Measurements from ENCODE around the gene C12orf56.
"Not testable (repeated sequence)": the region's sequence is repeated elsewhere in the genome, so short reads cannot be mapped to it uniquely, and the experiment has no call there.

C12orf56 gene

DNA sequence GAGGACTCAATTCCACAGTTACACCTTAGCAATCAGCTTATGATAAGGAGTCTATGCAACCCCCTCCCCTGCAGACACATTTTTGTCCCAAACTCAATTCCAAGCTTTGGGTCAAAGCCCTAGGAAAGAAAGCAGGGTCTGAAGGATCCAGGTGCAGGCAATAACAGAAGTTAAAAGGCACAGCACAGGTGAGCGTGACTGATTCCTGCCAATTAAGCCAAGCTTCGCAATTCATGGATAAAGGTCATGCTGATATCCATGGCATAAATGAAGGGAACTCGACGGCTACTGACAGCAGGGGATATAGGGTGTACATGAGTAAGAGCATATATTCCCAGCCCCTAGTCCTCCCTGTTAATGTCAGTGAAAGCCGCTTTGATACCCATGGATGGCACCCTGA is 39.3 kb downstream of the C12orf56 start:
- H3K36me3 Mint-ChIP-seq (ENCODE audit: low read depth), result no peaks in the 10 kb centered on the region
- H3K4me1 Mint-ChIP-seq (ENCODE audit: low read depth), result no peaks in the 10 kb centered on the region
- no peaks in the 10 kb centered on the region for H3K27me3 Mint-ChIP-seq
- H3K9me3 Mint-ChIP-seq, result peaks cover 12% of the 10 kb centered on the region
- no peak overlapping the region for H3K4me3 Mint-ChIP-seq
- intact Hi-C loops (cut with micrococcal nuclease), result no loop called here
- no peak overlapping the region for H3K27ac Mint-ChIP-seq

DNA sequence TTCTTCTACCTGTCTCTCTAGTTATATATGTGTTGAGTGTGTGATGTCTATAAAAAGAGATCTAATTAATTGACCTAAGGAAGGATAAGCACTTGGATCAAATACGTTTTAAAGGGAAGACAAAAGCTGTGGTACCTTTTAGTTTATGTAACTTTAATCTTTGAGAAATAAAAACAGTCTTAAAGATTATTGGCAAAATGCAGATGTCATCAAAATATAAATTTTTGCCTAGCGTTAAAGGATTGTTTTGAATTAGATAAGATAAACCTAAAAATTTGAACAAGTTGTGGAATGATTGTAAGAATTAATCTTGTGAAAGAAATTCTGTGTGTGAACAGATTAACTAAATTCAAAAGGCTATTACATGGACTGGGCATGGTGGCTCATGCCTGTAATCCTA is 42.9 kb downstream of the C12orf56 start:
- Mint-ChIP-seq H3K9me3 (no peaks in the 10 kb centered on the region), H3K27ac (no peak overlapping the region)

DNA sequence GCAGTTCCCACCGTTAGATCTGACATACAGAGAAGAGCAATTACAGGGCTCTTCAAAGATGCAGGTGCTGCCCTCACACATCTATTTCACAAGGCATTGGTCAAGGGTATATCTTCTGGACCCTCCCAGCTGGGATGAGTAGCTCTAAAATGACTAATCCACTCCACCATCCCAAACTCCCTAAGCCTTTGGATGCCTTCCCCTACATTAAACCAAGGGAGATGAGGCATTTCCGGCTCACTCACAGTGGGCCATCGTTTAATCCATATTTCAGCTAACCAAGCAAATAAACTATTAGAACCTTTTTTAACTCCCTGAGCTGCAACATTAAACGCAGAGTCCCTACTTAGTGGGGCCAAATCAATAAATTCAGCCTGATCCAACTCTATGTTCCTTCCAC is 45.9 kb downstream of the C12orf56 start:
- intact Hi-C loops (cut with micrococcal nuclease), result not testable (repeated sequence)

More for the DNA sequence above, 42.9 kb downstream of the C12orf56 start:
- Mint-ChIP-seq H3K4me3 (no peak overlapping the region), H3K27me3 (no peaks in the 10 kb centered on the region), H3K4me1 (ENCODE audit: low read depth) (no peaks in the 10 kb centered on the region), H3K36me3 (ENCODE audit: low read depth) (no peaks in the 10 kb centered on the region)
- intact Hi-C loops (cut with micrococcal nuclease), result no loop called here

DNA sequence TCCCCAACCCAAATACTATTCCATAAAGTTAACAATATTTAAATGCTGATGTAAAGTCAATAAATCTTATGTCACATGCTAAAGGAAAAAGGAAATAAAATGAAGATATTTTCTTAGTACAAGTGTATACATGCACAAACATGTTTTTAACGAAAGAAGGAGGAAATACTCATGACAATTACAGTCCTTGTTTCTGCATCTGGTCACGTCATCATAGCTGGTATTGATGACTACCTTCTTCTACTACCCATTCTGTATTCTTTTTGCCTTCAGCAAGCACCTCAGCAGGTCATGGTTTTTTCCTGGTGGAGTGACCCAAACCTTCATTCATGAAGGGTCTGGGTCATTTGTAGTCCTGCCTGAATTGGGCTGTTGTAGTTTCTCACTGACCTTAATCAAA is 50.0 kb downstream of the C12orf56 start:
- not testable (repeated sequence) for H3K9me3 Mint-ChIP-seq; H3K36me3 Mint-ChIP-seq (ENCODE audit: low read depth)

More for the DNA sequence above, 45.9 kb downstream of the C12orf56 start:
- not testable (repeated sequence) for H3K36me3 Mint-ChIP-seq (ENCODE audit: low read depth); H3K27ac Mint-ChIP-seq; H3K4me3 Mint-ChIP-seq; H3K27me3 Mint-ChIP-seq; H3K4me1 Mint-ChIP-seq (ENCODE audit: low read depth); H3K9me3 Mint-ChIP-seq

DNA sequence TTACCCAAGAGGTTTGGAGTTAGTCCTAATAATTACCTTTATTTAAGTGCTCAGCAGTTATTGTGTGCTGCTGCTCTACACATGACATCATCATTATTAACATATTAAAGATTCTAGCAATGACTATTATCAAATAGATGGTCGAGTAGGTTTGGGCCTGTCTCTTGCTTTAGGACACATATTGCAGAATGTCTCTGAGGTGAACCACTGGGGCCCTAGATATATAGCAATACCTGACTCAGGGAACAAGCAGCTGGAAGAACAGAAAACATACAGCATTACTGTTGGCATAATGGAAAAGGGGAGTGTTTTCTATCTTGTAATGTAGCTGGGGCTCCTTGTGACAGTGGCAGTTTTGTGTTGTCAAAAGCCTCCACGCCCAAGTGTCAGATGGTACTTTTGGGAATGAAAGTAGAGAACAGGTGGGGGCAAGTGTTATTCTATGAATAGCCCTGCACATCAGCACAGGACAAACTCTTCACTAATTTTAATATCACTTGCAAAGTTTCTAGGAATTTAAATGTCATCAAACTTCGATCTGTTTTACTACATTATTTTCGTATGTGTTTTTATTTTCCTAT is 54.6 kb downstream of the C12orf56 start:
- Mint-ChIP-seq H3K9me3 (no peaks in the 10 kb centered on the region), H3K36me3 (ENCODE audit: low read depth) (no peaks in the 10 kb centered on the region), H3K4me1 (ENCODE audit: low read depth) (no peaks in the 10 kb centered on the region), H3K27ac (no peak overlapping the region), H3K27me3 (no peaks in the 10 kb centered on the region), H3K4me3 (no peak overlapping the region)
- intact Hi-C loops (cut with micrococcal nuclease), result no loop called here

More for the DNA sequence above, 50.0 kb downstream of the C12orf56 start:
- H3K4me3 Mint-ChIP-seq; H3K27ac Mint-ChIP-seq; H3K27me3 Mint-ChIP-seq; intact Hi-C loops (cut with micrococcal nuclease); H3K4me1 Mint-ChIP-seq (ENCODE audit: low read depth): not testable (repeated sequence)

DNA sequence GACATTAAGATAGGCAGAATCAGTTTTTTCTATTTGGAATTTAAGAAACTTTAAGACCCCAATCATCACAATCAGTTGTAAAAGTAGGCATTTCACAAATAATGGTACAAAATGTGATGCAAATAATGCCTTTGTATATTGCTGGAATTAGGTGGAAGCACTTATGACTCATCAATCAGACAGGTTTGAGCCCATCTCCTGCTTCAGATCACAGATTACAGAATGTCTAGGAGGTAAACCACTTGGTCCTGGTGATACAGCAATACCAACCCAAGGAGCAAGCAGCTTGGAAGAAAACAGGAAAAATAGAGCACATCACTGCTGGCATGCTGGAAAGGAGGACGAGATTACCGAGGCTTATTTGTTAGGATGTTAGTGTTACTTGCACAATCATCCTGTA is 57.6 kb downstream of the C12orf56 start:
- intact Hi-C loops (cut with micrococcal nuclease), result no loop called here
- no peaks in the 10 kb centered on the region for H3K27me3 Mint-ChIP-seq
- H3K4me1 Mint-ChIP-seq (ENCODE audit: low read depth), result no peaks in the 10 kb centered on the region
- no peaks in the 10 kb centered on the region for H3K36me3 Mint-ChIP-seq (ENCODE audit: low read depth)
- H3K9me3 Mint-ChIP-seq, result no peaks in the 10 kb centered on the region
- no peak overlapping the region for H3K4me3 Mint-ChIP-seq
- H3K27ac Mint-ChIP-seq, result no peak overlapping the region

DNA sequence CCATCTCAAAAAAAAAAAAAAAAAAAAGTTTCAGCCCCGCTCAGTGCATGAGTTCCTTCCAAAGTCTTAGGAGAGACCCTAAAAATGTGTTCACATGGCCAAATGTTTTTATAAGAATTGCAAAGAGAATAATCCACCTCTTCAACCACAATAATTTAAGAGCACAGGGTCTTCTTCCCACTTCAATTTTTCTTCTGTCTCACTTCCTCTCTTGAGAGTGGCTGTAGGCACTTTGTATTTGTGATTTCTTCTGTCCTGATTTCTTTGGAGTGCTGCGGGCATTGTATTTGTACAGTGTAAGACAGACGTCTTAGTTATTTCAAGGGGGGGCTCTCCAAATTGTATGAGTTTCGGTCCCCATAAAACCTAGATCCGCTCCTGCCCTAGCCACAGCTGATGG is 58.3 kb downstream of the C12orf56 start:
- Mint-ChIP-seq H3K27ac (no peak overlapping the region), H3K4me1 (ENCODE audit: low read depth) (no peaks in the 10 kb centered on the region), H3K9me3 (no peaks in the 10 kb centered on the region), H3K27me3 (no peaks in the 10 kb centered on the region), H3K4me3 (no peak overlapping the region), H3K36me3 (ENCODE audit: low read depth) (no peaks in the 10 kb centered on the region)
- intact Hi-C loops (cut with micrococcal nuclease), result no loop called here

DNA sequence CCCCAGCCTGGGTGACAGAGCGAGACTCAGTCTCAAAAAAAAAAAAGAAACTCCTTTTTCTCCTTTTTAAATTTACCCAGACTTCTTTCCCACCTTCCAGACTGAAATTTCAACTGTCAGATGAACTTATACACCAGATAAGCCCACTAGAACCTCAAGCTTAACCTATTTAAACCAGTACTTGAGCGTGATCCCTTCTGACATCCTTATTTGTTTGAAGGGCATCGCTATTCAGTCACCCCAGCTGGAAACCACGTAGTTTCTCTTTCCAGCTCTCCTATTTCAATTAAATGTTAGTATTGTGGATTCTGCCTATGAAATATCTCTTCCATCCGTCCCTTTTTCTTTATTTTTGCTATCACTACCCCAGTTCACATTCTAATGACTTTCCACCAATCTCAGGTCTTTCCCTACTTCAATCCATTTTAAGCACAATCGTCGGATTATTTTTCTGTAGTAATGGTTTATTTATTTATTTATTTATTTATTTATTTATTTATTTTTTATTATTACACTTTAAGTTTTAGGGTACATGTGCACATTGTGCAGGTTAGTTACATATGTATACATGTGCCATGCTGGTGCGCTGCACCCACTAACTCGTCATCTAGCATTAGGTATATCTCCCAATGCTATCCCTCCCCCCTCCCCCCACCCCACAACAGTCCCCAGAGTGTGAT is 61.4 kb downstream of the C12orf56 start:
- H3K9me3 Mint-ChIP-seq; H3K27me3 Mint-ChIP-seq; H3K4me3 Mint-ChIP-seq; H3K36me3 Mint-ChIP-seq (ENCODE audit: low read depth); H3K4me1 Mint-ChIP-seq (ENCODE audit: low read depth); intact Hi-C loops (cut with micrococcal nuclease); H3K27ac Mint-ChIP-seq: not testable (repeated sequence)

DNA sequence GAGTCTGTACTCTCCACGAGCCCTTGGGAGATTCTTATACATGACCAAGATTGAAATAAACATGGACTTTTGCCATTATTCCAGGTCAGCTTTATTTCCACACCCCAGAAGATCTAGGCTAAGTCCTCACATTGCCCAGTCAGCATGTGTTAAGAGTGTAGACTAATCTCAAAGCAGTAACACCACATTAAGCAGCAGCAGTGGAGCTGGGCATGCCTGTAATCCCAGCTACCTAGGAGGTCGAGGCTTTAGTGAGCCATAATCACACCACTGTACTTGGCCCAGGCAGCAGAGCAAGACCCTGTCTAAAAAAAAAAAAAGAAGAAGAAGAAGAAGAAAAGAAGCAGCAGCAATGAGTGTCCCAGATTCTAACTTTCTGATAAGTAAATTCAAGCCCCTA is 65.5 kb downstream of the C12orf56 start:
- Mint-ChIP-seq H3K4me3 (no peak overlapping the region), H3K27me3 (no peaks in the 10 kb centered on the region), H3K4me1 (ENCODE audit: low read depth) (no peaks in the 10 kb centered on the region), H3K27ac (no peak overlapping the region), H3K36me3 (ENCODE audit: low read depth) (no peaks in the 10 kb centered on the region), H3K9me3 (no peaks in the 10 kb centered on the region)
- intact Hi-C loops (cut with micrococcal nuclease), result no loop called here

DNA sequence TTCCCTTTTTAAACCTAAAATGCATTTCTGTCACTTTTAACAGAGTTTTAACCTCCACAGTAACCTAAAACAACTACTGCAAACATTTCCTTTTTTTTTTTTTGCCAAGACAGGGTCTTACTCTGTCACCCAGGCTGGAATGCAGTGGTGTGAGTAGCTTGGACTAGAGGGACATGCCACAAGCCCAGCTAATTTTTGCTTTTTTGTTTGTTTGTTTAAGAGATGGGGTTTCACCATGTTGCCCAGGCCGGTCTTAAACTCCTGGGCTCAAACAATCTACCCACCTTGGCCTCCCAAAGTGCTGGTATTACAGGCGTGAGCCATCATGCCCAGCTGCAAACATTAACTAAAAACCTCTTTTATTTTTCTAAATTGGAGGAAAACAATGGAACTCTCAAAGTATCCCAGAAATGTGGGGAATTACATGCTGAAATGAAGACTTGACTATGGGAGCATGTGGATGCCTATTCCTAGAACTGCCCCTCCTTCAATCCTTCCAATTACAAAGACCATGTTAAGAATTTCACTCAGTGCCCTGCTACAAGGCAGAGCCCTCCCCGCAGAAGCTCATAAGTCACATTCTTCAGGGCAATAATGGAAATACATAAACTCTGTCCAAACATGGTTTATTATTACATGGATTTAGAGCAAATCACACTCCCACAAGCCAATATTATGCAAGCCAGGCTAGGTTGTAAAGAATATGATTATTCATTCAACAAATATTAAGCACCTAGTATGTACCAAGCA is 66.9 kb downstream of the C12orf56 start:
- H3K4me3 Mint-ChIP-seq, result no peak overlapping the region
- no peaks in the 10 kb centered on the region for H3K27me3 Mint-ChIP-seq
- H3K36me3 Mint-ChIP-seq (ENCODE audit: low read depth), result no peaks in the 10 kb centered on the region
- H3K9me3 Mint-ChIP-seq, result no peaks in the 10 kb centered on the region
- H3K27ac Mint-ChIP-seq, result no peak overlapping the region
- intact Hi-C loops (cut with micrococcal nuclease), result no loop called here
- H3K4me1 Mint-ChIP-seq (ENCODE audit: low read depth), result no peaks in the 10 kb centered on the region

DNA sequence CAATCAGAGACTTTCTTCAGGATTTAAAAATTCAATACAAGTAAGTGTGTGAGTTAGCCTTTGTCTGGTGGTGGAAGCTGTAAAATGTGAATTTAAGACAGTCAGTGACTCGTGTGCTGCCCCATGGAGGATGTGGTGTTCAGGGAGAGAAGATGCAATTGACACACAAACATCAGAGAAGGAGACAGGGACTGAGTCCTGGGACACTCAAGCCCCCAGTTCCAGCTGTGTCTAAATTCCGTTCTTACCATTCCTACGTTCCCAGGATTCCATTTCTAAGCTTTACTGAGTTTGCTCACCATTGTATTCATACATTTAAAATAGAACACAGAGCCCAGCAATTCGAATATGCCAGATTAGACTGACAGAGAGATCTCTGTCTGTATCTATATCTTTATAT is 67.6 kb downstream of the C12orf56 start:
- H3K27me3 Mint-ChIP-seq, result no peaks in the 10 kb centered on the region

DNA sequence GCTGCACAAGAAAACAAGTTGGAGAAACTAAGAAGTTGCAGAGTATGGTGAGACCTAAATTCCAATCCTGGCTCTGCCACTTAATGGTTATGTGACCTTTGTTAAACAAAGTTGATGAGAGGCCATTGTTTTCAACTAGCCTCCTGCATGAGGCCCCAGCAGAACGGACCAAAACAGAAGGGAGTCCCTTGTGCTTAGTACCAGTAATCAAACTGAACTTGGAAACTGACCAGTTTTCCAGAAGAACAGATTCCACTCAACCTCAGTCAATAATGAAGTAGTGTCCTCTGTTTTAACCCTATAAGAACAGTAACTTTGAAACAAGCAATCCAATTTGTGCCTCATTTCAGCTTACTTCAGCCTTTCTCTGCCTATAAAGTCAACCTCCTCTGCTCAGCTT is 69.9 kb downstream of the C12orf56 start:
- no peak overlapping the region for H3K27ac Mint-ChIP-seq
- intact Hi-C loops (cut with micrococcal nuclease), result no loop called here
- H3K4me3 Mint-ChIP-seq, result no peak overlapping the region
- H3K9me3 Mint-ChIP-seq, result no peaks in the 10 kb centered on the region
- no peaks in the 10 kb centered on the region for H3K27me3 Mint-ChIP-seq
- no peaks in the 10 kb centered on the region for H3K4me1 Mint-ChIP-seq (ENCODE audit: low read depth)
- no peaks in the 10 kb centered on the region for H3K36me3 Mint-ChIP-seq (ENCODE audit: low read depth)

More for the DNA sequence above, 67.6 kb downstream of the C12orf56 start:
- intact Hi-C loops (cut with micrococcal nuclease), result no loop called here
- Mint-ChIP-seq H3K4me1 (ENCODE audit: low read depth) (no peaks in the 10 kb centered on the region), H3K4me3 (no peak overlapping the region), H3K27ac (no peak overlapping the region), H3K9me3 (no peaks in the 10 kb centered on the region), H3K36me3 (ENCODE audit: low read depth) (no peaks in the 10 kb centered on the region)

DNA sequence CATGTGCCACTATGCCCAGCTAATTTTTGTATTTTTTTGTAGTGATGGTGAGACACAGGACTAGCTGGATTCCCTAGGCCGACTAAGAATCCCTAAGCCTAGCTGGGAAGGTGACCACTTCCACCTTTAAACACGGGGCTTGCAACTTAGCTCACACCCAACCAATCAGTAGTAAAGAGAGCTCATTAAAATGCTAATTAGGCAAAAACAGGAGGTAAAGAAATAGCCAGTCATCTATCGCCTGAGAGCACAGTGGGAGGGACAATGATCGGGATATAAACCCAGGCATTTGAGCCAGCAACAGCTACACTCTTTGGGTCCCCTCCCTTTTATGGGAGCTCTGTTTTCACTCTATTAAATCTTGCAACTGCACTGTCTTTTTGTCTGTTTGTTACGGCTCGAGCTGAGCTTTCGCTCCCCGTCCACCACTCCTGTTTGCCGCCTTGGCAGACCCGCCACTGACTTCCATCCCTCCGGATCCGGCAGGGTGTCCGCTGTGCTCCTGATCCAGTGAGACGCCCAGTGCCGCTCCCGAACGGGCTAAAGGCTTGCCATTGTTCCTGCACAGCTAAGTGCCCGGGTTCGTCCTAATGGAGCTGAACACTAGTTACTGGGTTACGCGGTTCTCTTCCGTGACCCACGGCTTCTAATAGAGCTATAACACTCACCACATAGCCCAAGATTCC is 70.9 kb downstream of the C12orf56 start:
- H3K27me3 Mint-ChIP-seq; intact Hi-C loops (cut with micrococcal nuclease); H3K4me3 Mint-ChIP-seq; H3K9me3 Mint-ChIP-seq; H3K27ac Mint-ChIP-seq; H3K4me1 Mint-ChIP-seq (ENCODE audit: low read depth); H3K36me3 Mint-ChIP-seq (ENCODE audit: low read depth): not testable (repeated sequence)

DNA sequence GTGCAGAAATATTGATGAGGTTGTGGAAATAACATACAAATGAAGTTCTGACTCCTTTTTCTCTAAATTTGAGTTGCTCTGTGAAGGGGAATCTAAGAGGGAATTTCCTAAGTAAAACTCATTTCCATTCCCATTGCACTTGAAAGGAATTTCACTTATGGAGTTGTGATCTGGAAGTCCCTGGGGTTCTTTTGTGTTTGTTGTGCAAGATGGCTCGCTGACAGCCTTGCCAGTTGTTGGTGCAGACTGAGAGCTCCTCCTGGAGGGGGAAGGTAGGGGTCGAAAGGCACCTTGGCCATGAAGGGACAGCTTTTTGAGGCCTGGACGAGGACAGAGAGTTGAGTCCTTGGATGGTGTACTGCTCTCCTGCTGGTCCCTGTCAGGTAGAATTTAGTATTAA is 72.0 kb downstream of the C12orf56 start:
- H3K27me3 Mint-ChIP-seq, result no peaks in the 10 kb centered on the region
- intact Hi-C loops (cut with micrococcal nuclease), result no loop called here
- no peaks in the 10 kb centered on the region for H3K4me1 Mint-ChIP-seq (ENCODE audit: low read depth)
- no peaks in the 10 kb centered on the region for H3K36me3 Mint-ChIP-seq (ENCODE audit: low read depth)
- no peaks in the 10 kb centered on the region for H3K9me3 Mint-ChIP-seq
- no peak overlapping the region for H3K27ac Mint-ChIP-seq
- no peak overlapping the region for H3K4me3 Mint-ChIP-seq
